Right lung (tissue), 5 donors: ENCODE data around the gene SNCAIP. TPM values are rescaled to one million over a fixed set of nuclear protein-coding genes. Genes with fewer than 3 reads are reported as not detected.

ENCODE experiments used
- DNase-seq, 2 donors: peaks; one replicate each; pipeline ENCODE4 v3.0.0-alpha.2; 2013
- polyA plus RNA-seq, 5 donors: library from polyadenylated mRNA; unstranded; fragments of 120-200 nt; gene quantifications; one replicate each; pipeline versions ENCODE4 v1.2.1 to v1.2.3, GENCODE V29; 2013; ENCODE audit warnings: inconsistent platforms in 1 of 5, low replicate concordance in 1 of 5; ENCODE audit not compliant: insufficient read length in 5 of 5, insufficient read depth in 1 of 5

SNCAIP gene
- polyA plus RNA-seq, 5 donors = 14.2 to 24.5 (median 20.8) TPM

- no peak for DNase-seq
These were observed 82.4 kb downstream of the SNCAIP start for GRCh38 chr5:122394284-122394930.

- no peak for DNase-seq
These were observed 86.0 kb downstream of the SNCAIP start for GRCh38 chr5:122398016-122398415.

GRCh38 chr5:122400341-122400740 lies 88.3 kb downstream of the SNCAIP start:
- no peak for DNase-seq

GRCh38 chr5:122400938-122401337 lies 88.9 kb downstream of the SNCAIP start:
- no peak for DNase-seq

GRCh38 chr5:122401976-122402725 lies 90.1 kb downstream of the SNCAIP start:
- DNase-seq = no peak

- DNase-seq = no peak
These were observed 91.1 kb downstream of the SNCAIP start for GRCh38 chr5:122402955-122403685.

- no peak for DNase-seq
These were observed 92.0 kb downstream of the SNCAIP start for GRCh38 chr5:122404018-122404417.

- DNase-seq = no peak
These were observed 92.8 kb downstream of the SNCAIP start for GRCh38 chr5:122404653-122405362.

- no peak for DNase-seq
These were observed 93.7 kb downstream of the SNCAIP start for GRCh38 chr5:122405751-122406150.

GRCh38 chr5:122406181-122406580 lies 94.1 kb downstream of the SNCAIP start:
- no peak for DNase-seq

GRCh38 chr5:122408592-122409224 lies 96.7 kb downstream of the SNCAIP start:
- no peak for DNase-seq

GRCh38 chr5:122412966-122413365 lies 100.9 kb downstream of the SNCAIP start:
- no peak for DNase-seq

- no peak for DNase-seq
These were observed 101.7 kb downstream of the SNCAIP start for GRCh38 chr5:122413722-122414121.

- peak in 1 of 2 donors; percentile 68 for DNase-seq
These were observed 103.2 kb downstream of the SNCAIP start for GRCh38 chr5:122415030-122415800.

- DNase-seq = no peak
These were observed 103.7 kb downstream of the SNCAIP start for GRCh38 chr5:122415801-122416120.

GRCh38 chr5:122419142-122419894 lies 107.3 kb downstream of the SNCAIP start:
- DNase-seq = no peak

GRCh38 chr5:122420091-122420490 lies 108.1 kb downstream of the SNCAIP start:
- peak; percentile 56 to 58 for DNase-seq

GRCh38 chr5:122420537-122421236 lies 108.7 kb downstream of the SNCAIP start:
- no peak for DNase-seq

GRCh38 chr5:122421374-122422079 lies 109.5 kb downstream of the SNCAIP start:
- DNase-seq = no peak
